ENCODE data around the gene EMILIN2.

The EMILIN2 gene

DNA sequence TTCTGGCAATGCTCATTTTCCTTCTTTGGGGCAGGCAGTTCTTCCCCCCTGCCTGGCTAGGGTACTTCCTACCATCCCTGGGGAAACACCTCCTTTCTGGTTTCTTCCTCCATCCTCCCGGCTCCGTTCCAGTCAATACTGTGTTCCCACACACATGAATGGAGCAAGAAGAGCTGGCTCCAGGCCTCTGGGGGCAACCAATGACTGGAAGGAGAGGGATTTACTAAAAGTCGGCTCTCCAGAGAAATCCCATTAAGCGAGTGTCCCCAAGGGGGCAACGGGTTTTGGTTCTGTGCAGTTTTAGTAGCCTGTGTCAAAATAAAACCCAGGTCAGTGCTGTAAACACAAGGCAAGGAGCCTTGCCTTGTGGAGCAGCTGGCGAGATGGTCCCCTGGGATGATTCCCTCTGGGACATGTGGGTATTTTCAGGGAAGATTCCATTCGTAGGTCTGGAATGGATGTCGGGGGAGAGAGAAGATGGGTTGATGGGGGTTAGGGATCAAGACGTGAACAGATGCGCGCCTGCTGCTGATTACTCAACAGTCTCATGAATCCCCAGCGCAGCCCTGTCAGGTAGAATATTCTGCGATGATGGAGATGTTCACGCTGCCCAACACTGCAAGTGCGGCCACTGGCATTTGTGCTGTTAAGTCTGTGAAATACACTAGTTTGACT is 32.0 kb downstream of the EMILIN2 start:
- no peak for TF ChIP-seq SPI1 (IDR thresholded peaks at IDR 0.05; ENCODE audit: borderline replicate concordance, low read depth)
- TF ChIP-seq POLR2AphosphoS5 (IDR thresholded peaks at IDR 0.05; ENCODE audit: low read depth) = no peak
- TF ChIP-seq, protein P1, sequence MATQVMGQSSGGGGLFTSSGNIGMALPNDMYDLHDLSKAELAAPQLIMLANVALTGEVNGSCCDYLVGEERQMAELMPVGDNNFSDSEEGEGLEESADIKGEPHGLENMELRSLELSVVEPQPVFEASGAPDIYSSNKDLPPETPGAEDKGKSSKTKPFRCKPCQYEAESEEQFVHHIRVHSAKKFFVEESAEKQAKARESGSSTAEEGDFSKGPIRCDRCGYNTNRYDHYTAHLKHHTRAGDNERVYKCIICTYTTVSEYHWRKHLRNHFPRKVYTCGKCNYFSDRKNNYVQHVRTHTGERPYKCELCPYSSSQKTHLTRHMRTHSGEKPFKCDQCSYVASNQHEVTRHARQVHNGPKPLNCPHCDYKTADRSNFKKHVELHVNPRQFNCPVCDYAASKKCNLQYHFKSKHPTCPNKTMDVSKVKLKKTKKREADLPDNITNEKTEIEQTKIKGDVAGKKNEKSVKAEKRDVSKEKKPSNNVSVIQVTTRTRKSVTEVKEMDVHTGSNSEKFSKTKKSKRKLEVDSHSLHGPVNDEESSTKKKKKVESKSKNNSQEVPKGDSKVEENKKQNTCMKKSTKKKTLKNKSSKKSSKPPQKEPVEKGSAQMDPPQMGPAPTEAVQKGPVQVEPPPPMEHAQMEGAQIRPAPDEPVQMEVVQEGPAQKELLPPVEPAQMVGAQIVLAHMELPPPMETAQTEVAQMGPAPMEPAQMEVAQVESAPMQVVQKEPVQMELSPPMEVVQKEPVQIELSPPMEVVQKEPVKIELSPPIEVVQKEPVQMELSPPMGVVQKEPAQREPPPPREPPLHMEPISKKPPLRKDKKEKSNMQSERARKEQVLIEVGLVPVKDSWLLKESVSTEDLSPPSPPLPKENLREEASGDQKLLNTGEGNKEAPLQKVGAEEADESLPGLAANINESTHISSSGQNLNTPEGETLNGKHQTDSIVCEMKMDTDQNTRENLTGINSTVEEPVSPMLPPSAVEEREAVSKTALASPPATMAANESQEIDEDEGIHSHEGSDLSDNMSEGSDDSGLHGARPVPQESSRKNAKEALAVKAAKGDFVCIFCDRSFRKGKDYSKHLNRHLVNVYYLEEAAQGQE (IDR thresholded peaks at IDR 0.05; ENCODE audit: insufficient replicate concordance, low read depth) = no peak
- TF ChIP-seq, protein P2, sequence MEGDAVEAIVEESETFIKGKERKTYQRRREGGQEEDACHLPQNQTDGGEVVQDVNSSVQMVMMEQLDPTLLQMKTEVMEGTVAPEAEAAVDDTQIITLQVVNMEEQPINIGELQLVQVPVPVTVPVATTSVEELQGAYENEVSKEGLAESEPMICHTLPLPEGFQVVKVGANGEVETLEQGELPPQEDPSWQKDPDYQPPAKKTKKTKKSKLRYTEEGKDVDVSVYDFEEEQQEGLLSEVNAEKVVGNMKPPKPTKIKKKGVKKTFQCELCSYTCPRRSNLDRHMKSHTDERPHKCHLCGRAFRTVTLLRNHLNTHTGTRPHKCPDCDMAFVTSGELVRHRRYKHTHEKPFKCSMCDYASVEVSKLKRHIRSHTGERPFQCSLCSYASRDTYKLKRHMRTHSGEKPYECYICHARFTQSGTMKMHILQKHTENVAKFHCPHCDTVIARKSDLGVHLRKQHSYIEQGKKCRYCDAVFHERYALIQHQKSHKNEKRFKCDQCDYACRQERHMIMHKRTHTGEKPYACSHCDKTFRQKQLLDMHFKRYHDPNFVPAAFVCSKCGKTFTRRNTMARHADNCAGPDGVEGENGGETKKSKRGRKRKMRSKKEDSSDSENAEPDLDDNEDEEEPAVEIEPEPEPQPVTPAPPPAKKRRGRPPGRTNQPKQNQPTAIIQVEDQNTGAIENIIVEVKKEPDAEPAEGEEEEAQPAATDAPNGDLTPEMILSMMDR (IDR thresholded peaks at IDR 0.05; ENCODE audit: insufficient read depth, low read length) = no peak
- no peak for TF ChIP-seq GABPA (IDR thresholded peaks at IDR 0.05; ENCODE audit: low read depth)
- Histone ChIP-seq H3K27ac (replicated peaks) (no peak overlapping the region), H3K4me3 (replicated peaks; ENCODE audit: insufficient read depth, low read length) (no peak overlapping the region), H3K27me3 (ENCODE audit: insufficient read depth, poor library complexity, severe bottlenecking) (no peaks in the 10 kb centered on the region)
- DNase-seq (ENCODE audit: low read depth in 1 of 2, low spot score in 1 of 2) = no peak

DNA sequence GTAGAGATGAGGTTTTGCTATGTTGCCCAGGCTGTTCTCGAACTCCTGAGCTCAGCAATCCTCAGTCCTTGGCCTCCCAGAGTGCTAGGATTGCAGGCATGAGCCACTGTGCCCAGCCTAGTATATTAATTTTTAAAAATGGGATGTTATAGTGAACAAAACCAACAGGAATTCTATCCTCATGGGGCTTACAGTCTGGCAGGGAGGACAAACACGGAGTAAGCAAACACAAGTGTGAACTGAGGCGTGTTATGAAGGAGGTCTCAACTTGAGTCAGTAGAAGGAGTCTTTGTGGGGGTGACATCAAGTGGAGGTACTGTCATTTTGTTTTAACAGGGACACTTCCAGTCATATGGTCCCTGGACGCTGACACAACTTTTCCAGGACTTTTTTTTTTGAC is 33.1 kb downstream of the EMILIN2 start:
- no peak overlapping the region for H3K27ac ChIP-seq (replicated peaks)
- no peak for TF ChIP-seq GABPA (IDR thresholded peaks at IDR 0.05; ENCODE audit: low read depth)
- TF ChIP-seq SPI1 (IDR thresholded peaks at IDR 0.05; ENCODE audit: borderline replicate concordance, low read depth) = no peak
- TF ChIP-seq, protein P2 (IDR thresholded peaks at IDR 0.05; ENCODE audit: insufficient read depth, low read length) = no peak
- no peak for TF ChIP-seq POLR2AphosphoS5 (IDR thresholded peaks at IDR 0.05; ENCODE audit: low read depth)
- TF ChIP-seq, protein P1 (IDR thresholded peaks at IDR 0.05; ENCODE audit: insufficient replicate concordance, low read depth) = no peak

DNA sequence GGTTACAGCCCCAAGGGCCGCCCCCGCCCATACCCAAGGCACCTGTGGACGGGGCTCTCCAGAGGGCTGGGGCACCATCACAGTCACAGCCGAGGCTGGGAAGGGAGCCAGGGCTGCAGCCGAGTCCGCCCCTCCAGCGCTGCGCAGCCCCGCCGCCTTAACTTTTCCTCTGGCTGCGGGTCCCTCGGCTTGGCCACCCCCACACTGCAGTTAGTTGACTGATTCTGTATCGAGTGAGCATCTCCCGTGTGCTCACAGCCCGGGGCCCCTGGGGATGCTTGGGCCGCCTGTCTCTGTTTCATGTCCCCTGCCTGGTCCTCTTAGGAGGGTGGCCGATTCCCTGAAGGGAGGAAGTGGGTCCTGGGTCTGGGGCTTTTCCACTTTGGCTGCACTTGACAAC is 33.7 kb downstream of the EMILIN2 start:
- H3K4me3 ChIP-seq (replicated peaks; ENCODE audit: insufficient read depth, low read length) = no peak overlapping the region
- no peak overlapping the region for H3K27ac ChIP-seq (replicated peaks)
- no peaks in the 10 kb centered on the region for H3K27me3 ChIP-seq (ENCODE audit: insufficient read depth, poor library complexity, severe bottlenecking)
- DNase-seq (ENCODE audit: low read depth in 1 of 2, low spot score in 1 of 2) = no peak
- no peak for TF ChIP-seq POLR2AphosphoS5 (IDR thresholded peaks at IDR 0.05; ENCODE audit: low read depth)
- TF ChIP-seq, protein P2 (IDR thresholded peaks at IDR 0.05; ENCODE audit: insufficient read depth, low read length) = no peak
- no peak for TF ChIP-seq GABPA (IDR thresholded peaks at IDR 0.05; ENCODE audit: low read depth)
- TF ChIP-seq, protein P1 (IDR thresholded peaks at IDR 0.05; ENCODE audit: insufficient replicate concordance, low read depth) = no peak
- TF ChIP-seq SPI1 (IDR thresholded peaks at IDR 0.05; ENCODE audit: borderline replicate concordance, low read depth) = no peak

More for the DNA sequence above, 33.1 kb downstream of the EMILIN2 start:
- Histone ChIP-seq H3K4me3 (replicated peaks; ENCODE audit: insufficient read depth, low read length) (no peak overlapping the region), H3K27me3 (ENCODE audit: insufficient read depth, poor library complexity, severe bottlenecking) (no peaks in the 10 kb centered on the region)
- DNase-seq (ENCODE audit: low read depth in 1 of 2, low spot score in 1 of 2) = no peak

All from HL-60 (cell line).